Naive thymus-derived CD4-positive, alpha-beta T cell (primary cell): Measurements from ENCODE around the gene GSTO2. TPM values are rescaled to one million over a fixed set of nuclear protein-coding genes. Genes with fewer than 3 reads are reported as not detected.

Experiments
- ATAC-seq: fragments of 150-1000 bp; cut with Tn5 transposase; 2 replicates; pipeline ENCODE4 v1.10.0; 2021; ENCODE audit warnings: mild to moderate bottlenecking, moderate library complexity
- CTCF ChIA-PET: fragments of 350-600 bp; sonication (Branson Sonifier 250); formaldehyde crosslinking; loops from one replicate; lab custom pipeline; 2021; ENCODE audit warnings: antibody characterized with exemption; lab: Charles Lee
- POLR2A ChIA-PET: fragments of 350-600 bp; sonication (Branson Sonifier 250); formaldehyde crosslinking; loops from one replicate; lab custom pipeline; 2021; ENCODE audit warnings: antibody characterized with exemption, inconsistent platforms; lab: Charles Lee
- DNase-seq, 9 donors: peaks; one replicate each; pipeline versions ENCODE4 v3.0.0 to v3.0.0-alpha.2; 2020 to 2022; ENCODE audit warnings: mixed read lengths in 1 of 9
- H3K27ac ChIP-seq: one replicate; pipeline ENCODE4 v1.7.0; 2013; ENCODE audit warnings: mild to moderate bottlenecking, low read depth, low read length, moderate library complexity
- H3K27me3 ChIP-seq, 2 donors: one replicate each; pipeline ENCODE4 v1.7.0; 2013; ENCODE audit warnings: low read length in 2 of 2, mild to moderate bottlenecking in 2 of 2, moderate library complexity in 2 of 2; ENCODE audit not compliant: control insufficient read depth in 2 of 2, insufficient read depth in 2 of 2
- H3K36me3 ChIP-seq, 3 experiments: 1 replicate in 2 of 3; 2 replicates in 1 of 3; pipeline ENCODE4 v1.7.0; 2013; ENCODE audit warnings: low read length in 3 of 3, mild to moderate bottlenecking in 3 of 3, moderate library complexity in 1 of 3; ENCODE audit not compliant: insufficient read depth in 3 of 3, control insufficient read depth in 2 of 3
- H3K4me1 ChIP-seq, 2 donors: one replicate each; pipeline ENCODE4 v1.7.0; 2013; ENCODE audit warnings: low read length in 2 of 2, mild to moderate bottlenecking in 2 of 2, moderate library complexity in 1 of 2; ENCODE audit not compliant: control insufficient read depth in 2 of 2, insufficient read depth in 2 of 2
- H3K4me3 ChIP-seq: 2 replicates; pipeline ENCODE4 v1.7.0; 2013; ENCODE audit warnings: mild to moderate bottlenecking, low read length
- H3K9me3 ChIP-seq, 3 experiments: 1 replicate in 2 of 3; 2 replicates in 1 of 3; pipeline ENCODE4 v1.7.0; 2013; ENCODE audit warnings: low read length in 3 of 3; ENCODE audit not compliant: control insufficient read depth in 2 of 3
- H3K27ac Mint-ChIP-seq, 9 donors: one replicate each; pipeline ENCODE4 v1.8.0; 2020 to 2022; ENCODE audit warnings: mixed read lengths in 9 of 9, mild to moderate bottlenecking in 8 of 9, moderate library complexity in 5 of 9, inconsistent platforms in 2 of 9
- H3K27me3 Mint-ChIP-seq, 5 donors: one replicate each; pipeline ENCODE4 v1.8.0; 2021 to 2022; ENCODE audit warnings: mixed read lengths in 5 of 5, mild to moderate bottlenecking in 1 of 5
- H3K36me3 Mint-ChIP-seq, 5 donors: one replicate each; pipeline ENCODE4 v1.8.0; 2020 to 2022; ENCODE audit warnings: mixed read lengths in 5 of 5, mild to moderate bottlenecking in 3 of 5, inconsistent platforms in 1 of 5
- H3K4me1 Mint-ChIP-seq, 7 donors: one replicate each; pipeline ENCODE4 v1.8.0; 2020 to 2022; ENCODE audit warnings: mixed read lengths in 7 of 7, mild to moderate bottlenecking in 3 of 7, inconsistent platforms in 1 of 7
- H3K4me3 Mint-ChIP-seq, 10 donors: one replicate each; pipeline ENCODE4 v1.8.0; 2020 to 2022; ENCODE audit warnings: mild to moderate bottlenecking in 10 of 10, mixed read lengths in 10 of 10, moderate library complexity in 6 of 10, inconsistent platforms in 2 of 10
- H3K9me3 Mint-ChIP-seq, 11 donors: one replicate each; pipeline ENCODE4 v1.8.0; 2020 to 2022; ENCODE audit warnings: mixed read lengths in 11 of 11, mild to moderate bottlenecking in 4 of 11, inconsistent platforms in 1 of 11, moderate library complexity in 1 of 11
- intact Hi-C, 2 donors: fragments of 100-400 bp; cut with micrococcal nuclease; formaldehyde crosslinking; loops; one replicate each; pipeline ENCODE4 v1.15.1; 2023
- polyA plus RNA-seq, 2 donors: library from polyadenylated mRNA; unstranded; fragments of 300-500 nt; fragmentation: Illumina TruSeq; gene quantifications; one replicate each; pipeline ENCODE4 v1.2.3, GENCODE V29; 2021
- total RNA-seq, 6 experiments: library from RNA in 5 of 6; stranded (reverse) in 5 of 6; gene quantifications; 1 replicate in 5 of 6; 2 replicates in 1 of 6; pipeline ENCODE4 v1.2.3 and lab custom pipeline; 2021 to 2026

GSTO2 gene
- total and polyA plus RNA-seq, 7 experiments from 2014 or later, result 1.0 to 2.5 (median 1.3) TPM

DNA sequence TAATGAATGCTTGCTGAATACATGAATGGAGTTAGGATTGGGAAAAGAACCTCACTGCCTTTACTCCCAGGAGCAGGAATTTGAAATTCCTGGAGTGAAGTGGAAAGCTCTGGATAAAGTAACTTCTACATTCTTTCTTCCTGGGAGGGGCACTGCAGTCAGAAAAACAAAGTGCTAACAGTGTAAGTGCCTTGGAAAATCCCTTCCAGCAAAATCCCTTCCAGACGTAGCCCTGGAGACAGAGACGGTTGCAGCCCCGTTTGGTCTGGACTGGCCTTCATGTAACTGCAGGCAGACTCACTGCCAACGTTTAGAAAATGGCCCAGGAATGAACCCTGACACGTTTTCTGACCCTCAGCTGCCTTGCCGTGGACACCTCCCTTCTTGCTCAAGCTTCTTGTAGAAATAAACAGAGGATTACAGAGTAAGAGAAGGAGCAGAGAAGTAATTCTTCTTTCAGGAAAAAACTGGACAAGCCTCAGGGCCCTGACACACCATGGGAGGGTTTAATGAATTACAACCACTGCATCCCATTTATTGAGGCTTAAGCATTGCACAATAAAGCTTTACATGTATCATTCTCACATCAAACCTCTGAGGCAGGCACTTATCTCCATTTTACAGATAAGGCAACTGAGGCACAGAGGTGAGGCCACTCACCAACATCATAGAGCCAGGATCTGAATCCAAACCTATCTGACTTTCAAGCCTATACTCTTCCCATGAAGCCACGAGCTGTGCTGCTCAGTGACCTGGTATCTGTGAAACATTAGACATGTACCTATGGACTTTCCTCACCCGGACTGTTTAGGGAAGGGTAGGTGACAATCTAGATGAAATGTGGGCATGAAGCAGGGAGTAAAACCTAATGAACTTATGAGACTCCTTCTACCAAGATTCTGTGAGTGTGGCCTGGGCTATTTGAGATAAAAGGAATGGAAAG lies 61.5 kb downstream of the GSTO2 start:
- H3K4me1 ChIP-seq, result peaks cover 58 to 96% of the 10 kb centered on the region in 2 donors
- Mint-ChIP-seq H3K4me1 (peaks cover 80 to 100% (median 99%) of the 10 kb centered on the region in 7 donors), H3K9me3 (peaks cover 0 to 4% (median 0%) of the 10 kb centered on the region in 11 donors), H3K27me3 (no peaks in the 10 kb centered on the region), H3K36me3 (peaks cover 0 to 14% (median under 1%) of the 10 kb centered on the region in 5 donors), H3K4me3 (peak overlapping the region in 9 of 10 donors; percentile 35 to 93 (median 82)), H3K27ac (peak overlapping the region; percentile 87 to 97 (median 94))
- no peaks in the 10 kb centered on the region for H3K36me3 ChIP-seq
- peak overlapping the region; percentile 78 for H3K27ac ChIP-seq
- intact Hi-C loops, result no loop called here
- no peak overlapping the region for H3K4me3 ChIP-seq
- no peak for DNase-seq
- ChIA-PET POLR2A (interaction anchor here (0.8 to 5.9 kb wide), 7 partner anchors 7 to 31 kb away, joined by 3 to 60 read pairs (median 8); partner anchors contain the start of genes CFAP58 and ITPRIP), CTCF (interaction anchor here (0.8 to 2.7 kb wide), 3 partner anchors 21 to 24 kb away, joined by 3 to 15 read pairs (median 9); no protein-coding TSS in a partner anchor)
- H3K9me3 ChIP-seq, result no peaks in the 10 kb centered on the region
- no peaks in the 10 kb centered on the region for H3K27me3 ChIP-seq
- no peak for ATAC-seq

DNA sequence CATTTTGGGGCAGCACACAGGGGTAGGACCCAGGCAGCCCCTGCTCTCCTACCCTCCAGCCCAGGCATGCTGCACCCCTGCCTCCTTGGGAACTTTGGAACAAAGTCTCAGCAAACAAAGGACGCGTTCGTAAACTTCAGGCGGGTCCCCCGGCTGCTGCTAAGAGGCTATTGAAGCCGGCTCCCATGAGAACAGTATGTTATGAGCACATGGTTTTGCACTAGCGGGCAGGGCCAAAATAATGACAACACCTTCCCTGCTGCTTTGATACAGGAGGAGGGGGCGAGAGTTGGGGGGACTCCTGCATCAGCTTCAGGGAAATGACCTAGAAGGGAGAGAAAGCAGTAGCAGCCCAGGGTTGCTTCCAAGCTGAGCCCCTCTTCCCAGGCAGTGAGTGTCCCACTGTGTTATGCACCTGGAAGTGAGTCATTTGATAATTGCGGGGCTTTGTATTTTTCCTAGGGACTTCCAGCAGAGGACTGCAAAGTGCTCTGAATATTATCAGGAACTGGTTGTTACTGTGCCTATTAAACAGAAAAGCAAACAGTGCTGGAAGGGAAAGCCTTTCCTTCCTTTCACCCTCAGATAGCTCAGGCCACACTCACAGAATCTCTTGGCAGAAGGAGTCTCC lies 62.3 kb downstream of the GSTO2 start:
- H3K27me3 ChIP-seq, result no peaks in the 10 kb centered on the region
- Mint-ChIP-seq H3K27me3 (no peaks in the 10 kb centered on the region), H3K36me3 (peaks cover 0 to 13% (median 0%) of the 10 kb centered on the region in 5 donors), H3K4me1 (peaks cover 76 to 100% (median 98%) of the 10 kb centered on the region in 7 donors), H3K4me3 (peak overlapping the region in 7 of 10 donors; percentile 43 to 93 (median 82)), H3K9me3 (peaks cover 0 to 4% (median 0%) of the 10 kb centered on the region in 11 donors), H3K27ac (peak overlapping the region; percentile 5 to 97 (median 95))
- H3K36me3 ChIP-seq, result no peaks in the 10 kb centered on the region
- no peak for ATAC-seq
- ChIA-PET CTCF (interaction anchor here (0.8 kb wide), 1 partner anchor 24 kb away, joined by 3 read pairs; no protein-coding TSS in a partner anchor), POLR2A (interaction anchor here (0.8 to 5.9 kb wide), 3 partner anchors 10 to 25 kb away, joined by 3 to 44 read pairs (median 12); partner anchors contain the start of gene CFAP58)
- intact Hi-C loops, result no loop called here
- peaks cover 59 to 96% of the 10 kb centered on the region in 2 donors for H3K4me1 ChIP-seq
- no peak overlapping the region for H3K4me3 ChIP-seq
- peak overlapping the region; percentile 94 for H3K27ac ChIP-seq
- no peak for DNase-seq
- no peaks in the 10 kb centered on the region for H3K9me3 ChIP-seq

DNA sequence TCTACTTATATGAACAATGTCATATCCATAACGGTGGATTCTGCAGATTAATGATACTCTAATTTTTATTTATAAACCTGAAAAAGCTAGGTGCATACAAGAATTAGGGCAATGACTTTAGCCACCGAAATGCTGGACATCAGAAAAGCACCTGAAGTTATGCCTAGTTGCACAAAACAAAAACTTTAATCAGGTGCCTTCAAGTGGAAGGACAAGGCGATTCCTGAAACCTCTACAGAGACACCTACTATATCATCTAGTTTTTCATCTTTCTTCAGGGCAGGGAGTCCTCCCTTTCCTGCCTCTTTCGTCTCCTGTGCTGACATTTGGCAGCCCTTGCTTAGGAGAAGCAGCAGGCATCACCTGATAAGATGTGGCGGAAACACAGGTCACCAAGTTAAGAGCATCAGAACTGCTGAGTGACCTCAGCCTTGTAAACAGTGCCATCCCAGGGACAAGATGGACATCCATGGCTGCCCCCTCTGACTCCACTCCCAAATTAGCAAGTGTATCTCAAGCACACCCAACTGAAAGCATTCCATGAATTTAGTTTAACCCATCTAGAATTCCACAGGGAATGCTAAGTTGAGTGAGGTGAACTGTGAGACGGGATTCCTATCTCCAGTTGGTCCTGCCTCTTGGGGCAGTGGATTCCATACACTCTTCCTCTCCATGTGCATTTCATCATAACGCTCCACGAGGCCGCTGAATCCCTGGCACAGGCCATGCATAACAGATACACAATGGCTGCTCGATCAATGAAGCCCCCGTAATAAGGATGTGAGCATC lies 63.5 kb downstream of the GSTO2 start:
- H3K9me3 Mint-ChIP-seq, result peaks cover 0 to 4% (median 0%) of the 10 kb centered on the region in 11 donors

DNA sequence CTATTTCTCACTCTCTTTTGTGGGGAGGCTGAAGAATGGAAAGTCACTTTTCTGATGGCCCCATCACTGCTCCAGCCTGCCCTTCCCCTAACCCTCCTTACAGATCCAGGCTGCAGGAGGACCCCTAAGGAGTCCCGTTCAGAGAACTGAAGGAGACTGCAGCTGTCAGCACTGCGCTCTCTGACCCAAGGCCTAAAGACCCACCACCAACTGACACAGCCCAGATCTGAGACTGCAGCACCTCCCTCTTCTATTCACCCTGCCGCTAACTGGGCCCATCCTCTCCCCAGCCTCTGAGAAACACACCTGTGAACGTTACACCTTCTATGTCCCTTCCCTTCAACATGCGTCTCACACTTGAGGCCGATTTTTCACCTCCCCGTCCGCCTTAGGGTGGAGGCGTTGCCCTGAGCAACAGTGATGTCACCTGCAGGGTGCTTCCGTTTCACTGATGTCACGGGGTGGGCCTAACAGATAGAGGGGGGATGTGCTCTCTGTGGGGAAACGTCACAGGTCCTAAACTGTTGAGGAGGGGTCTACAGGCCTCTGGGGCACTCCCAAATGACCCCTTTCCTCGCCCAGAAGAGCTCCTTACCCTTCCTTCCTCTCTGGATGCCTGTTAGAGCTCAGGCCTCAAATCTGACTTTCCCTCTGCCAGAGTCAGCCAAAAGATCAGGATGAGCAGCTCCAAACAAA lies 64.2 kb downstream of the GSTO2 start:
- peak overlapping the region; percentile 94 for H3K27ac ChIP-seq
- ATAC-seq, result peak; percentile 63
- H3K9me3 Mint-ChIP-seq, result peaks cover 0 to 4% (median 0%) of the 10 kb centered on the region in 11 donors

More for the DNA sequence above, 63.5 kb downstream of the GSTO2 start:
- Histone ChIP-seq H3K4me1 (peaks cover 50 to 88% of the 10 kb centered on the region in 2 donors), H3K27me3 (no peaks in the 10 kb centered on the region), H3K36me3 (no peaks in the 10 kb centered on the region), H3K27ac (peak overlapping the region; percentile 94), H3K4me3 (no peak overlapping the region), H3K9me3 (no peaks in the 10 kb centered on the region)
- intact Hi-C loops, result loop anchor here in 1 of 2 donors (1.0 kb wide), 1 partner anchor 10 kb away; no protein-coding TSS in a partner anchor
- peaks cover 0 to 13% (median 0%) of the 10 kb centered on the region in 5 donors for H3K36me3 Mint-ChIP-seq
- H3K27me3 Mint-ChIP-seq, result no peaks in the 10 kb centered on the region
- peak overlapping the region in 9 of 10 donors; percentile 58 to 99 (median 79) for H3K4me3 Mint-ChIP-seq
- DNase-seq (no peak), ATAC-seq (no peak)
- H3K27ac Mint-ChIP-seq, result peak overlapping the region; percentile 58 to 99 (median 96)
- ChIA-PET CTCF (interaction anchor here (1.0 kb wide), 1 partner anchor 11 kb away, joined by 3 read pairs; no protein-coding TSS in a partner anchor), POLR2A (interaction anchor here (2.8 to 5.9 kb wide), 2 partner anchors 11 to 26 kb away, joined by 12 to 44 read pairs; no protein-coding TSS in a partner anchor)
- peaks cover 71 to 95% (median 88%) of the 10 kb centered on the region in 7 donors for H3K4me1 Mint-ChIP-seq

DNA sequence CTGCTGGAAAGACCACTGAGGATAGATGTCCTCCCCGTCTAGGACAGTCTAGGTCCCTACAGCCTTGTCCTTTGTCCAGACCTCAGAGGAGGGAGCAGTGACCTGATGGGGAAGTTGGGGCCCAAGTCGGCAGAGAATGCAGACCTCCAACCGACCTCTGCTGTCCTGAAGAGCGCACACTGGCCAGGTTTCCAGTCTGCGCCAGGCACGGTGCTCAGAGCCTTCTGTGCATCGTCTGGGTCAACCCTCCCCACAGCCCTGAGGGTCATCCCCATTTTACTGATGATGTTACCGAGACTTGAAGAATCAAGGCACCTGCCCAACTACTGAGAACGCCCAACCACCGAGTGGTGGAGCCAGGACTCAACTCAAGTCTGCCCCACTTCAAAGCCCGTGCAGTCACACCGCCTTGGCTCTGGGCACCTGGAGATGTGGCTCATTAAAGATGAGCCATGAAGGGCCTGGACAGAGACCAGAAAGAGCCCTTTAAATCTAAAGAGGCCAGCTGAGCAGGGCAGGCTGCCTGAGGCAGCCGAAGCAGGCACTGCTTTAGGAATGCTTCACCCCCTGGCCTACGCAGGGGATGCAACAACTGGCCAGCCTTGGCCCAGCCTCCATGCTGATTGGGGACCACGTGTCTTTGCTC lies 64.9 kb downstream of the GSTO2 start:
- peaks cover 0 to 1% (median 0%) of the 10 kb centered on the region in 11 donors for H3K9me3 Mint-ChIP-seq
- H3K27ac ChIP-seq, result peak overlapping the region; percentile 94
- H3K4me3 Mint-ChIP-seq, result peak overlapping the region; percentile 58 to 99 (median 77)

More for the DNA sequence above, 64.2 kb downstream of the GSTO2 start:
- no peak overlapping the region for H3K4me3 ChIP-seq
- DNase-seq, result peak in 8 of 9 donors; percentile 48 to 91 (median 85)
- ChIA-PET POLR2A (interaction anchor here (4.3 kb wide), 1 partner anchor 12 kb away, joined by 27 read pairs; no protein-coding TSS in a partner anchor), CTCF (no interaction called here)
- peaks cover 64 to 88% (median 81%) of the 10 kb centered on the region in 7 donors for H3K4me1 Mint-ChIP-seq
- no peaks in the 10 kb centered on the region for H3K9me3 ChIP-seq
- peaks cover 0 to 7% (median 0%) of the 10 kb centered on the region in 3 experiments for H3K36me3 ChIP-seq
- peaks cover 0 to 13% (median 0%) of the 10 kb centered on the region in 5 donors for H3K36me3 Mint-ChIP-seq
- no peaks in the 10 kb centered on the region for H3K27me3 ChIP-seq
- H3K4me1 ChIP-seq, result peaks cover 42 to 81% of the 10 kb centered on the region in 2 donors
- H3K4me3 Mint-ChIP-seq, result peak overlapping the region; percentile 58 to 99 (median 77)
- peak overlapping the region; percentile 58 to 99 (median 96) for H3K27ac Mint-ChIP-seq
- intact Hi-C loops, result loop anchor here in 1 of 2 donors (1.0 kb wide), 1 partner anchor 11 kb away; no protein-coding TSS in a partner anchor
- no peaks in the 10 kb centered on the region for H3K27me3 Mint-ChIP-seq

More for the DNA sequence above, 64.9 kb downstream of the GSTO2 start:
- Mint-ChIP-seq H3K4me1 (peaks cover 57 to 87% (median 78%) of the 10 kb centered on the region in 7 donors), H3K27me3 (peaks cover 0 to 2% (median 0%) of the 10 kb centered on the region in 5 donors), H3K36me3 (peaks cover 0 to 13% (median 0%) of the 10 kb centered on the region in 5 donors), H3K27ac (peak overlapping the region; percentile 58 to 99 (median 96))
- H3K9me3 ChIP-seq, result no peaks in the 10 kb centered on the region
- intact Hi-C loops, result loop anchor here in 1 of 2 donors (1.0 kb wide), 1 partner anchor 12 kb away; no protein-coding TSS in a partner anchor
- POLR2A ChIA-PET, result interaction anchor here (1.4 to 6.1 kb wide), 4 partner anchors 11 to 38 kb away, joined by 3 to 78 read pairs (median 18); no protein-coding TSS in a partner anchor
- CTCF ChIA-PET, result interaction anchor here (0.9 to 6.3 kb wide), 5 partner anchors 17 to 45 kb away, joined by 3 to 58 read pairs (median 8); partner anchors contain the start of gene CFAP58
- ATAC-seq (no peak), DNase-seq (no peak)
- no peaks in the 10 kb centered on the region for H3K27me3 ChIP-seq
- peaks cover 38 to 76% of the 10 kb centered on the region in 2 donors for H3K4me1 ChIP-seq
- peaks cover 0 to 10% (median 0%) of the 10 kb centered on the region in 3 experiments for H3K36me3 ChIP-seq
- no peak overlapping the region for H3K4me3 ChIP-seq
